ENCODE results near the gene PRKAG2. TPM values are rescaled to one million over a fixed set of nuclear protein-coding genes. Genes with fewer than 3 reads are reported as not detected.

The PRKAG2 gene
- total and polyA plus RNA-seq, 2 of the 13 experiments (the other 11 are each of a cell fraction or from before 2014, with no cell fraction given), result 0.90 to 1.3 TPM

DNA sequence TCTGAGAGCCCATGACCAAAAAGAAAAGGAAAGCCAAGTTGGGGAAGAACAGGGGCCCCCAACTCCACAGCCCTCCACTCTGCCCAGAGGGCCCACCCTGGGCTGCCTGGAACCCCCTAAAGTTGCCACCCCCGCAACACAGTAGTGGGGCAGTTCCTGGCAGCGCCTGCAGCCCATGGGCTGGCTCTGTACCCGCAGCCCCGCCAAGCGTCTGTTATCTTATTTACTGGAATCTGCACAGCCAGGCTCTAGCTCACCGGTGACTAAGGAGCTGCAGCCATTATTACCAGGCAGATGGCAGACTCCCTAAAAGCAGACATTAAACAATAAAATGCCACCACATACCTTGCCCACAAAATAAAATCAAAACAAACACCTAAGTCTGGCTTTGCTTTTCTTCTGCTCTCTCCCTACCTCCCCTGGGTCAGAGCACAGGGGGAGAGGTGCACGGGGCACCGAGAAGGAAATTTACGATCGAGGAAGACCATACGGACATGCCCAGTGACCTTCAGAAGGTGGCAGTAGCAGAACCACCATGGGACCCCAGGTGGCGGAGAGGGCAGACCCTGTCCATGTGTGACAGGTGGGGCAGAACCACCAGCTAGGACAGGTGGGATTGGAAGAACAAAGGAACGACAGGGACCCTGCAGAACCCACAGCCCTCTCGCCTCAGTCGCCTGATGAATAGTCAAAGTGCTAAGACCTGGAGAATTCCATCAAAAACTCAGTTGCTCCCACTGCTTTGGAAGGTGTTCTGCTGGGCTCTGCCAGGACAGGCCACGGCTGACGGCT lies 66.3 kb downstream of the PRKAG2 start:
- ATAC-seq (no peak), FAIRE-seq (no peak), DNase-seq (ENCODE audit: low spot score) (no peak)
- H2AFZ ChIP-seq (ENCODE audit: low read length), result no peak overlapping the region
- peaks cover 3 to 29% of the 10 kb centered on the region in 2 experiments; a peak in 3 of 5 replicates for H3K27me3 ChIP-seq (ENCODE audit: control insufficient read depth in 1 of 2, insufficient read depth in 2 of 2, low read length in 2 of 2)
- no peak overlapping the region for H3K27ac ChIP-seq (ENCODE audit: extremely low read length, insufficient read depth, low read length)
- no peak overlapping the region for H3K4me3 ChIP-seq (replicated peaks in 1 of 3; ENCODE audit: insufficient read depth in 1 of 3, low read depth in 2 of 3, low read length in 3 of 3)
- H4K20me1 ChIP-seq (ENCODE audit: insufficient read depth, low read length), result no peaks in the 10 kb centered on the region
- intact Hi-C loops (cut with micrococcal nuclease; ENCODE audit: unreplicated experiment) (no loop called here), in situ Hi-C loops (cut with HindIII; ENCODE audit: extremely low pct_ligation_motif_present, low pct_unique_long_range_greater_than_20kb) (no loop called here)
- CTCF ChIA-PET (ENCODE audit: low intra/inter-chr PET ratio, low total read pairs), result no interaction called here
- no peak overlapping the region for H3K4me2 ChIP-seq (ENCODE audit: low read depth, low read length)
- POLR2A ChIA-PET, result no interaction called here
- H3K9ac ChIP-seq (ENCODE audit: insufficient read depth, low read depth, low read length), result no peak overlapping the region
- peaks cover 15% of the 10 kb centered on the region for H3K4me1 ChIP-seq (ENCODE audit: insufficient read depth, low read length)
- 45% methylated on average over 14 of the region's 17 CpGs for WGBS (ENCODE audit: low lambda C conversion rate)
- no peaks in the 10 kb centered on the region for H3K36me3 ChIP-seq (replicated peaks in 1 of 2; ENCODE audit: control insufficient read depth in 1 of 2, insufficient read depth in 2 of 2, low read length in 2 of 2)
- H3K79me2 ChIP-seq (ENCODE audit: insufficient read depth, low read length), result no peaks in the 10 kb centered on the region
- no peaks in the 10 kb centered on the region for H3K9me3 ChIP-seq (ENCODE audit: low read length)
- BruUV-seq (replicated peaks), result no TSS peak
- TF ChIP-seq, protein P1, sequence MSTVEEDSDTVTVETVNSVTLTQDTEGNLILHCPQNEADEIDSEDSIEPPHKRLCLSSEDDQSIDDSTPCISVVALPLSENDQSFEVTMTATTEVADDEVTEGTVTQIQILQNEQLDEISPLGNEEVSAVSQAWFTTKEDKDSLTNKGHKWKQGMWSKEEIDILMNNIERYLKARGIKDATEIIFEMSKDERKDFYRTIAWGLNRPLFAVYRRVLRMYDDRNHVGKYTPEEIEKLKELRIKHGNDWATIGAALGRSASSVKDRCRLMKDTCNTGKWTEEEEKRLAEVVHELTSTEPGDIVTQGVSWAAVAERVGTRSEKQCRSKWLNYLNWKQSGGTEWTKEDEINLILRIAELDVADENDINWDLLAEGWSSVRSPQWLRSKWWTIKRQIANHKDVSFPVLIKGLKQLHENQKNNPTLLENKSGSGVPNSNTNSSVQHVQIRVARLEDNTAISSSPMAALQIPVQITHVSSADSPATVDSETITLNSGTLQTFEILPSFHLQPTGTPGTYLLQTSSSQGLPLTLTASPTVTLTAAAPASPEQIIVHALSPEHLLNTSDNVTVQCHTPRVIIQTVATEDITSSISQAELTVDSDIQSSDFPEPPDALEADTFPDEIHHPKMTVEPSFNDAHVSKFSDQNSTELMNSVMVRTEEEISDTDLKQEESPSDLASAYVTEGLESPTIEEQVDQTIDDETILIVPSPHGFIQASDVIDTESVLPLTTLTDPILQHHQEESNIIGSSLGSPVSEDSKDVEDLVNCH (CRISPR knock-in tag; IDR thresholded peaks at IDR 0.05), result no peak
- TF ChIP-seq ZNF3 (CRISPR knock-in tag; IDR thresholded peaks at IDR 0.05) (no peak), NCOR1 (IDR thresholded peaks at IDR 0.05; ENCODE audit: borderline replicate concordance, low read length) (no peak), NONO (IDR thresholded peaks at IDR 0.05) (no peak), NONO (CRISPR knock-in tag; conservative IDR thresholded peaks at IDR 0.05) (no peak), FOXM1 (CRISPR knock-in tag; IDR thresholded peaks at IDR 0.05) (no peak), ZNF263 (CRISPR knock-in tag; IDR thresholded peaks at IDR 0.05) (no peak), NR2F2 (IDR thresholded peaks at IDR 0.05; ENCODE audit: borderline replicate concordance, low read depth) (no peak), SETDB1 (CRISPR knock-in tag; IDR thresholded peaks at IDR 0.05; ENCODE audit: borderline replicate concordance) (no peak), ZNF644 (CRISPR knock-in tag; IDR thresholded peaks at IDR 0.05; ENCODE audit: low read depth) (no peak), ZBTB4 (CRISPR knock-in tag; IDR thresholded peaks at IDR 0.05; ENCODE audit: borderline replicate concordance) (no peak), TEAD2 (CRISPR knock-in tag; IDR thresholded peaks at IDR 0.05) (no peak), PHF5A (CRISPR knock-in tag; IDR thresholded peaks at IDR 0.05; ENCODE audit: low read depth, unreplicated experiment) (no peak), ZNF460 (CRISPR knock-in tag; IDR thresholded peaks at IDR 0.05; ENCODE audit: borderline replicate concordance) (no peak), GLI4 (CRISPR knock-in tag; IDR thresholded peaks at IDR 0.05; ENCODE audit: borderline replicate concordance) (no peak), ZNF207 (IDR thresholded peaks at IDR 0.05; ENCODE audit: borderline replicate concordance) (no peak)
- TF ChIP-seq, protein P2, sequence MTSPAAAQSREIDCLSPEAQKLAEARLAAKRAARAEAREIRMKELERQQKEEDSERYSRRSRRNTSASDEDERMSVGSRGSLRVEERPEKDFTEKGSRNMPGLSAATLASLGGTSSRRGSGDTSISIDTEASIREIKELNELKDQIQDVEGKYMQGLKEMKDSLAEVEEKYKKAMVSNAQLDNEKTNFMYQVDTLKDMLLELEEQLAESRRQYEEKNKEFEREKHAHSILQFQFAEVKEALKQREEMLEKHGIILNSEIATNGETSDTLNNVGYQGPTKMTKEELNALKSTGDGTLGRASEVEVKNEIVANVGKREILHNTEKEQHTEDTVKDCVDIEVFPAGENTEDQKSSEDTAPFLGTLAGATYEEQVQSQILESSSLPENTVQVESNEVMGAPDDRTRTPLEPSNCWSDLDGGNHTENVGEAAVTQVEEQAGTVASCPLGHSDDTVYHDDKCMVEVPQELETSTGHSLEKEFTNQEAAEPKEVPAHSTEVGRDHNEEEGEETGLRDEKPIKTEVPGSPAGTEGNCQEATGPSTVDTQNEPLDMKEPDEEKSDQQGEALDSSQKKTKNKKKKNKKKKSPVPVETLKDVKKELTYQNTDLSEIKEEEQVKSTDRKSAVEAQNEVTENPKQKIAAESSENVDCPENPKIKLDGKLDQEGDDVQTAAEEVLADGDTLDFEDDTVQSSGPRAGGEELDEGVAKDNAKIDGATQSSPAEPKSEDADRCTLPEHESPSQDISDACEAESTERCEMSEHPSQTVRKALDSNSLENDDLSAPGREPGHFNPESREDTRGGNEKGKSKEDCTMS (CRISPR knock-in tag; conservative IDR thresholded peaks at IDR 0.05), result no peak
